D721Med (cell line): ENCODE data around the gene NINJ2.

Experiments used
- DNase-seq: peaks from one replicate; pipeline ENCODE4 v3.0.0; 2011; ENCODE audit warnings: low spot score; ENCODE audit not compliant: insufficient read length
- FAIRE-seq: peaks from 2 replicates; lab custom pipeline; 2011; peaks lifted over from hg19 to GRCh38; lab: Jason Lieb, UNC
- TF ChIP-seq, protein P1 (sequence below): IDR thresholded peaks from 2 replicates; pipeline ENCODE4 v1.5.1; 2012; ENCODE audit warnings: mild to moderate bottlenecking, control low read depth; ENCODE audit not compliant: insufficient read depth; ENCODE audit errors: missing control alignments

The NINJ2 gene

DNA sequence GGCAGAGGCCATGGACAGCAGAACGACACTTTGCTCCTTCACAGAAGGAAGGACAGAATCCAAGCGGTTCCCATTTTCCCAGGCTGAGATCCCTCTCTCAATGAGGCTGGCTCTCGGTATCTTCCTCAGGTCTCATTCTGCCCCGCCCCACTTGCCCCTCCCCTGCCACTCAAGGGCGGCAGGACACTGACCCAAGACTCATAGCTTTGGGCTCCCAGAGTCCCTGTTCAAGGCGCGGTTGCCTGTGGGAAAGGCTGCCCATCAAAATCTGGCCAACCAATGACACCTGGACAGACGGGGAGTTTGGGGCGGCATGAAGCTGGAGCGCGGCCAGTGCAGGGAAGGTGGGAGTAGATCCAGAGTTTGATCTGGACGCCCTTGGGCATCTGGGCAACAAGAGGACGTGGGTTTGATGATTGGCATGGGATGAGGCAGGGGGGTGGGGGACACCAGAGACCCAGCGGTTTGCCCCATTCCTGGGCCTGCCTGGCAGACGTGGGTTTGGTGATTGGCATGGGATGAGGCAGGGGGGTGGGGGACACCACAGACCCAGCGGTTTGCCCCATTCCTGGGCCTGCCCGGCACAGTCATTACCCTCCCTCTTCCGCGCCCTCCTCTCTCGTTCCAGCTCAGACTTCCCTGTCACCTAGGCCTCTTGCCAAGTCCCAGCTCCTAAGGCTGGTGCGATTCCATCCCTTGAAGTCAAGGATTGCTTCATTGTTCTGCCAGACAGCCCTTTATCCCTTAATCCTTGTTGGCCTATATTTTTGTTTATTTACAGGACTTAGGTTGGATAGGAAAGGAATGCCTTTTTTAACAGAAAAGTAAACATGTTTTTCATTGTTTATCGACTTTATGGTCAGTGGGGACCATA is 92.1 kb downstream of the NINJ2 start:
- DNase-seq (no peak), FAIRE-seq (no peak)
- TF ChIP-seq, protein P1, sequence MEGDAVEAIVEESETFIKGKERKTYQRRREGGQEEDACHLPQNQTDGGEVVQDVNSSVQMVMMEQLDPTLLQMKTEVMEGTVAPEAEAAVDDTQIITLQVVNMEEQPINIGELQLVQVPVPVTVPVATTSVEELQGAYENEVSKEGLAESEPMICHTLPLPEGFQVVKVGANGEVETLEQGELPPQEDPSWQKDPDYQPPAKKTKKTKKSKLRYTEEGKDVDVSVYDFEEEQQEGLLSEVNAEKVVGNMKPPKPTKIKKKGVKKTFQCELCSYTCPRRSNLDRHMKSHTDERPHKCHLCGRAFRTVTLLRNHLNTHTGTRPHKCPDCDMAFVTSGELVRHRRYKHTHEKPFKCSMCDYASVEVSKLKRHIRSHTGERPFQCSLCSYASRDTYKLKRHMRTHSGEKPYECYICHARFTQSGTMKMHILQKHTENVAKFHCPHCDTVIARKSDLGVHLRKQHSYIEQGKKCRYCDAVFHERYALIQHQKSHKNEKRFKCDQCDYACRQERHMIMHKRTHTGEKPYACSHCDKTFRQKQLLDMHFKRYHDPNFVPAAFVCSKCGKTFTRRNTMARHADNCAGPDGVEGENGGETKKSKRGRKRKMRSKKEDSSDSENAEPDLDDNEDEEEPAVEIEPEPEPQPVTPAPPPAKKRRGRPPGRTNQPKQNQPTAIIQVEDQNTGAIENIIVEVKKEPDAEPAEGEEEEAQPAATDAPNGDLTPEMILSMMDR: no peak

DNA sequence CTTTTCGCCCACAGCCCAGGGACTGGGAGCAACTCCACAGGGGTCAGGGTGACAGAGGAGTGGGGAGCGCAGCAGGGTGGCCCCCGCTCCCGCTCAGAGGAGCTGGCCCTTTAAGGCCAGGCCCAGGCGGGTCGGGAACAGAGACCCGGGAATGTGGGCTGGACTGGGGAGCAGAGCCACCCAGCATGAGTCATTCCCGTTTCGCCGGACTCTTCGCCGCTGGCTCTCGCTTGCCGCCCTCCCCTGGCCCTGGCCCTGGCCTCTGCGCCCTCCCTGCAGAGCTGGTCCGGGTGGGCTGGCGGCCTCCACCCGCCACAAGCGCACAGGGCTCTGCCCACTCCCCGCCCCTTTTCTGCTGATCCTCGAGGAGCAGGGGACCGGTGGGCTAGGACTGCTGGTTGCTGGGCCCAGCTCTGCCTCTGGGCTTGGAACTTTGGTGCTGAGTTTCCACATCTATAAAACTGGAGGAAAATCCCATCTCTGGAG is 92.8 kb downstream of the NINJ2 start:
- TF ChIP-seq, protein P1: no peak
- DNase-seq: no peak
- no peak for FAIRE-seq

DNA sequence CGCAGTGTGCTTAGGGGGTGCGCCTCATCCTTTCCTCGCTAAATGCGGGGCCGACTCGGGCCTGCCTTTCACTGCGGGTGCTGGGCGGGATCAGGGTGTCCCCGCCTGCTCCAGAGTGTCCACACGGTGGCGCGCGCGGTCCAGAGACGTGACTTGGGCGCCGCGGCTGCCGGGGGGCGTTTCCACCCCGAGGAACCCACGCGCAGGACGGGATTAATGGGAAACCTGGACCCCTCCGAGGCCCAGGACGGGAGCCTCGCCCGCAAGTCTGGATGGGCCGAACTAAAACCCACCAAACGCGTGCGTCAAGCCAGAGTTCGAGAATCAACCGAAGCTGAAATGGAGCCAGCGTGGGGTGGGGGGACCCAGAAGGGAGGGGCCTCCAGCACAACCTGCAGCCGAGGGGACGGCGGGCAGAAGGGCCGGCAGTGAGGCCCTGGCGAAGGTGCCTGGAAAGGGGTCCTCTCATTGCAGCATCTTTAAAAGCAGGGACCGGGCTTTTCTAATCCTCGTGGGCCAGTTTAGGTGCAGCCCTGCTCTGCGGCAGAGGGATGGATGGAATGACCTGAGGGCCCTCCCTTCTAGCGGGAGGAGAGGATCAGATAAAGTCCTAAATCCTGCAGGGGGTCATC is 93.3 kb downstream of the NINJ2 start:
- FAIRE-seq (no peak), DNase-seq (peak; percentile 99)
- TF ChIP-seq, protein P1: peak; percentile 80

DNA sequence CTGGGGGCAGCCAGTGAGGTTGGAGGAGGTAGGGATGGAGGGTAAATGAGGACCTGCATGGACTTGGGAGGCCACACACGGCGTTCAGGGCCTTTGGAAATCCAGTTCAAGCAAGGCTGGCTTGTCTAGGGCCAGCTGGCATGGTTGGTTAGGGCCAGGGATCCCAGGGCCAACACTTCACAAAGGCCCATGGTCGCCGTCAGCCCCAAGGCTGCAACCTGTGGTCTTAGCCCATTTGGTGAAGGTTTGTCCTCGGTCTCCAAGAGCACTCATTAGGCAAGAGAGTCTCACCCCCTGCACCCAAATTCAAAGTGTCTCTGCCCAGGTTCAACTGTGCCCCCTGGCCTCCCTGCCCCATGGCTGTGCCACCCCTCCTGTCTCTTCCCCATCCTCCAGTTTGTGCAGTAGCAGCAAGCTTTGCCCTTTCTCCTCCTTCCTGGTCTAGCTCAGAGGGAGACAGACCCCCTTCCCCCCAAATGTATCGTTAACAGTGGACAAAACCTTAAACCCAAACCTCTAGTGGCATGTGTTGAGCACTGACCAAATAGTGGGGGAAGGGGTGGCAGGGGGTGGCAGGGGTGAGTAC is 94.1 kb downstream of the NINJ2 start:
- FAIRE-seq: no peak

DNA sequence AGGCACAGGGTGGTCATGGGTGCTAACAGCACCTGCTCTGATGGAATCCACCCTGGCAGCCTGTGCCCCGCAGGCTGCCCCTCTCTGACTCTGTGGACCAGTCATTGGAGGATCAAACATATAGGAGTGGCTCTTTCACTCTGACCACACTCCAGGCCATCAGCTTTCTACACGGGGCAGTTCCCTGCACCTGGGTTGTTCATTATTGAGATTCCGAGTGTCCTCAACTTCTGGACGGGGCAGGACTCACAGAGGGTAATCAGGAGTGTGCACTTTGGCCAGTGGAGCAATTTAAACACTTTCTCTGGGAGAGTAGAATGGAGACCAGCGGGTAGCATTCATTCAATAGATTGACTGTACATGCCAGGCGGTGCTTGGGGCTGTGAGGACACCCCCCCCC is 94.8 kb downstream of the NINJ2 start:
- TF ChIP-seq, protein P1: no peak
- no peak for FAIRE-seq
- no peak for DNase-seq

More for the DNA sequence above, 94.1 kb downstream of the NINJ2 start:
- DNase-seq: no peak
- TF ChIP-seq, protein P1: no peak

DNA sequence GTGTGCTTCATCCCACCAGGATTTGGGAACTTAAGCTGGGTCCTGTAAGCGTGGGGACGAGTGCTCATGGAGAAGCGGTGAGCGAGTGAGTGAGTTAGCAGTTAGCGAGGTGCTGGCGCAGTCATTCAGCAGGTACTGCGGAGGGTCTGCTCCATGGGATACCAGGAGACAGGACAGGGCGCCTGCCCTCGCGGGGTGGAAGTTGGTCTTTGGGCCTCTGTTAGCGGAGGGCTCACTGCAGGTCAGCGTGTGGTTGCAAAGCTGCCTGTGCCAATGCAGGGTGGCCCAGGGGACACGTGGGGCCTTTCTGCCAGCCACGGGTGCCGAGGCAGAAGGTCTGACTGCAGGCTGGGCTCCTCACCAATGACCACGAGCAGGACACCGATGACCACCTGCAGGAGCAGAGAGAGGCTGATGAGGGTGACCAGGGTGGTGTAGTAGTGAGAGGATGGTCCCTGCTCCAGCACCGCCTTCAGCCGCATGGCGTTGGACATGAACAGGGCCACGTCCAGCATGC is 97.6 kb downstream of the NINJ2 start:
- no peak for FAIRE-seq
- TF ChIP-seq, protein P1: no peak
- no peak for DNase-seq
